HepG2 (cell line): Measurements from ENCODE around the gene PSKH1. TPM values are rescaled to one million over a fixed set of nuclear protein-coding genes. Genes with fewer than 3 reads are reported as not detected.

ENCODE experiments used
- ARNT2 ChIP-seq: sonication (generic); formaldehyde crosslinking; IDR thresholded peaks from 2 replicates; pipeline ENCODE4 v1.8.0; 2022; ENCODE audit warnings: mild to moderate bottlenecking, low read depth, missing genetic modification reagents, moderate library complexity
- CBFB ChIP-seq: sonication (generic); formaldehyde crosslinking; IDR thresholded peaks from 2 replicates; pipeline ENCODE4 v1.4.0; 2020; ENCODE audit warnings: missing genetic modification reagents
- CERS6 ChIP-seq: sonication (generic); formaldehyde crosslinking; IDR thresholded peaks from 2 replicates; pipeline ENCODE4 v1.5.0; 2020; ENCODE audit warnings: missing genetic modification reagents
- CREBL2 ChIP-seq: sonication (generic); formaldehyde crosslinking; IDR thresholded peaks from 2 replicates; pipeline ENCODE4 v1.8.1; 2023; ENCODE audit warnings: missing genetic modification reagents, mild to moderate bottlenecking, borderline replicate concordance
- FOXM1 ChIP-seq: sonication (generic); formaldehyde crosslinking; IDR thresholded peaks from 2 replicates; pipeline ENCODE4 v1.5.0; 2020; ENCODE audit warnings: missing genetic modification reagents
- FOXO4 ChIP-seq: sonication (generic); formaldehyde crosslinking; conservative IDR thresholded peaks from 2 replicates; pipeline ENCODE4 v1.8.1; 2023; ENCODE audit warnings: missing genetic modification reagents
- MED1 ChIP-seq: sonication (generic); formaldehyde crosslinking; IDR thresholded peaks from 2 replicates; pipeline ENCODE4 v1.4.0; 2020; ENCODE audit warnings: missing genetic modification reagents
- NFAT5 ChIP-seq: sonication (generic); formaldehyde crosslinking; IDR thresholded peaks from 2 replicates; pipeline ENCODE4 v1.4.0; 2020; ENCODE audit warnings: missing genetic modification reagents
- PBX3 ChIP-seq: sonication (generic); formaldehyde crosslinking; IDR thresholded peaks from 2 replicates; pipeline ENCODE4 v1.8.1; 2023; ENCODE audit warnings: missing genetic modification reagents, inconsistent platforms, borderline replicate concordance
- PHF20 ChIP-seq: sonication (generic); formaldehyde crosslinking; IDR thresholded peaks from 2 replicates; pipeline ENCODE4 v1.5.0; 2020; ENCODE audit warnings: mild to moderate bottlenecking, missing genetic modification reagents
- ZNF512 ChIP-seq: sonication (generic); formaldehyde crosslinking; IDR thresholded peaks from 2 replicates; pipeline ENCODE4 v1.4.0; 2020; ENCODE audit warnings: mild to moderate bottlenecking, missing genetic modification reagents
- ZNF770 ChIP-seq: sonication (generic); formaldehyde crosslinking; IDR thresholded peaks from 2 replicates; pipeline ENCODE4 v1.5.0; 2020; ENCODE audit warnings: mild to moderate bottlenecking, missing genetic modification reagents
- ZNF777 ChIP-seq: sonication (generic); formaldehyde crosslinking; IDR thresholded peaks from 2 replicates; pipeline ENCODE4 v1.4.0; 2020; ENCODE audit warnings: missing genetic modification reagents
- ZSCAN5A ChIP-seq: sonication (generic); formaldehyde crosslinking; IDR thresholded peaks from 2 replicates; pipeline ENCODE4 v1.8.0; 2022; ENCODE audit warnings: mild to moderate bottlenecking, missing genetic modification reagents, borderline replicate concordance
- polyA plus RNA-seq, 8 experiments: library from polyadenylated mRNA; depleted of rRNA in 3 of 8; stranded (reverse) in 7 of 8; unstranded in 1 of 8; fragments of >200 nt; fragmentation: Illumina TruSeq in 4 of 8; extraction: Trizol in 4 of 8; gene quantifications; 2 replicates each; pipeline versions ENCODE4 v1.2.1 to v1.2.3, GENCODE V29; 2011 to 2016; ENCODE audit warnings: low read depth in 4 of 8, missing spikeins in 1 of 8, mixed read lengths in 1 of 8; ENCODE audit not compliant: insufficient read depth in 1 of 8
- total RNA-seq, 5 experiments: library from RNA; depleted of rRNA; stranded (reverse); fragments of >200 nt; fragmentation: Illumina TruSeq; extraction: Trizol; gene quantifications; 2 replicates each; pipeline ENCODE4 v1.2.3, GENCODE V29; 2016; ENCODE audit warnings: low read depth in 1 of 5

The PSKH1 gene
- total and polyA plus RNA-seq, 2 of the 13 experiments (the other 11 are each of a cell fraction or from before 2014, with no cell fraction given): 8.4 to 19.1 TPM

GRCh38 chr16:67935101-67935401 lies 42.0 kb downstream of the PSKH1 start (continued):
- TF ChIP-seq CERS6 (no peak), ZNF770 (CRISPR knock-in tag) (no peak), ZSCAN5A (no peak), CBFB (CRISPR knock-in tag) (no peak), FOXM1 (CRISPR knock-in tag) (no peak), MED1 (no peak), ZNF777 (CRISPR knock-in tag) (no peak), PHF20 (CRISPR knock-in tag) (no peak), ARNT2 (CRISPR knock-in tag) (0 out of 2 replicates have a peak, but pooled peaks have one; percentile 42), NFAT5 (CRISPR knock-in tag) (no peak), PBX3 (CRISPR knock-in tag) (no peak), FOXO4 (CRISPR knock-in tag) (no peak), CREBL2 (CRISPR knock-in tag) (no peak), ZNF512 (no peak)
